Muscle of arm (tissue), 14 donors: ENCODE results near the gene TNFRSF1A. TPM values are rescaled to one million over a fixed set of nuclear protein-coding genes. Genes with fewer than 3 reads are reported as not detected.

Experiments
- DNase-seq: peaks from one replicate; pipeline ENCODE4 v3.0.0-alpha.2; 2013
- long read RNA-seq, 11 donors: transcript quantifications; one replicate each; lab custom pipeline, GENCODE V29; 2026
- polyA plus RNA-seq, 12 donors: library from polyadenylated mRNA; unstranded; fragments of 120-200 nt; gene quantifications; one replicate each; pipeline ENCODE4 v1.2.1, GENCODE V29; 2013; ENCODE audit not compliant: insufficient read length in 12 of 12

The TNFRSF1A gene
- 100 to 1,000 TPM in 1 of 12 donors, 10 to 100 TPM in 10, not detected in 1; 58.7 to 132 (median 70.6) TPM for polyA plus RNA-seq
- long read RNA-seq, donor 1, transcript TNFRSF1A-201 (10 exons, 2,223 nt), result major isoform, 20 of 98 reads
- long read RNA-seq, donor 1, partial matches to known transcripts, result 71 of 98 reads
- long read RNA-seq, donor 1, other reads (novel, unspliced or antisense), result 0 of 98 reads
- long read RNA-seq, donor 2, transcript TNFRSF1A-201 (10 exons, 2,223 nt), result major isoform, 17 of 20 reads
- long read RNA-seq, donor 2, partial matches to known transcripts, result 0 of 20 reads
- long read RNA-seq, donor 2, other reads (novel, unspliced or antisense), result 0 of 20 reads
- long read RNA-seq, donor 3, transcript TNFRSF1A-201 (10 exons, 2,223 nt), result major isoform, 8 of 9 reads
- long read RNA-seq, donor 3, partial matches to known transcripts, result 0 of 9 reads
- long read RNA-seq, donor 3, other reads (novel, unspliced or antisense), result 0 of 9 reads
- long read RNA-seq, donor 4, partial matches to known transcripts, result 0 of 2 reads
- long read RNA-seq, donor 4, other reads (novel, unspliced or antisense), result 0 of 2 reads
- long read RNA-seq, donor 5, result 0 reads
- long read RNA-seq, donor 6, transcript TNFRSF1A-201 (10 exons, 2,223 nt), result major isoform, 5 of 7 reads
- long read RNA-seq, donor 6, partial matches to known transcripts, result 0 of 7 reads
- long read RNA-seq, donor 6, other reads (novel, unspliced or antisense), result 0 of 7 reads
- long read RNA-seq, donor 7, partial matches to known transcripts, result 0 of 4 reads
- long read RNA-seq, donor 7, other reads (novel, unspliced or antisense), result 0 of 4 reads
- long read RNA-seq, donor 8, transcript TNFRSF1A-201 (10 exons, 2,223 nt), result major isoform, 14 of 21 reads
- long read RNA-seq, donor 8, partial matches to known transcripts, result 7 of 21 reads
- long read RNA-seq, donor 8, other reads (novel, unspliced or antisense), result 0 of 21 reads
- long read RNA-seq, donor 9, partial matches to known transcripts, result 0 of 6 reads
- long read RNA-seq, donor 9, other reads (novel, unspliced or antisense), result 0 of 6 reads
- long read RNA-seq, donor 10, transcript TNFRSF1A-201 (10 exons, 2,223 nt), result major isoform, 9 of 23 reads
- long read RNA-seq, donor 10, partial matches to known transcripts, result 10 of 23 reads
- long read RNA-seq, donor 10, other reads (novel, unspliced or antisense), result 0 of 23 reads
- long read RNA-seq, donor 11, transcript TNFRSF1A-201 (10 exons, 2,223 nt), result major isoform, 9 of 18 reads
- long read RNA-seq, donor 11, partial matches to known transcripts, result 5 of 18 reads
- long read RNA-seq, donor 11, other reads (novel, unspliced or antisense), result 0 of 18 reads

DNA sequence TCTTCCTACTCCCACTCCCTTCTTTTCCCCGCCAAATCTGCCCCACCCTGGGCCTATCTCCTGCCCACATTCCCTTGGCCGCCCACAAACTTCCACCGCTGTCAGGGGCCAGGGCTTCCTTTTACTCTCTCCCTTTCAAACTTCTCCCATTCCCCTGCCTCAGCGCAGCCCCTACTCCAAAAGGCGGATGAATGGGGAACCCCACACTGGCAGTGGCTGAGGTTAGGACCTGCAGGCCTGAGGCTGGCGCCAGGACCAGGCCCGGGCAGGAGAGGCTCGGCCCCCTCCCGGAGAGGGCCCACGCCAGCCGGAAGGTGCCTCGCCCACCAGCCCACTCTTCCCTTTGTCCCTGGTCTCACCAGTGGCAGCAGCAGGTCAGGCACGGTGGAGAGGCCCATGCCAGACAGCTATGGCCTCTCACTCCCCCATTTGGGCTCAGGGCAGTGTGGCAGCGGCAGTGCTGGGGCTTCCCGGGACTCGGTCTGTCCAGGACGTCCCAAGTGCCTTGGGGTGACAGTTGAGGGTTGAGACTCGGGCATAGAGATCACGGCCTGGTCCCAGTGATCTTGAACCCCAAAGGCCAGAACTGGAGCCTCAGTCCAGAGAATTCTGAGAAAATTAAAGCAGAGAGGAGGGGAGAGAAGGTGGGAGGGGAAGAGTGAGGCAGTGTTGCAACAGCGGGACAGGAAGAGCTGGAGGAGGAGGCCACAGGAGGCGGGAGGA lies at the start of gene TNFRSF1A:
TNFRSF1A (minus strand) TSS at position 660 of the 723 bp plus-strand sequence; CDS start at position 398, 262 bp downstream.
- peak; percentile 84 for DNase-seq

DNA sequence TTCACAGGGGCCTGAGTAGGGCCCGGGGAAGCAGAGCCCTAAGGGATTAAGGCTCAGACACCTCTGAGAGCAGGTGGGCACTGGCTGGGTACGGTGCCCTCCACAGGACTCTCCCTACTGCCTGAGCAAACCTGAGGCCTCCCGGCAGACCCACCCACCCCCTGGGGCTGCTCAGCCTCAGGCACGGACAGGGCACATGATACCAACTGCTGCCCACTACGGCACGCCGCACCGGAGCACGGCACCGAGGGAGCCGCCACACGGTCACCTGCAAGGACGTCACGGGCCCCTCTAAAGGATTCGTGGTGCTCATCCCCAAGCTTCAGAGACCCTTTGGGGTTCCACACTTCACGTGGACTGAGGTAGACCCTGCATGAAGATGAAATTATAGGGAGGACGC lies 49.1 kb upstream of the TNFRSF1A start:
- no peak for DNase-seq

DNA sequence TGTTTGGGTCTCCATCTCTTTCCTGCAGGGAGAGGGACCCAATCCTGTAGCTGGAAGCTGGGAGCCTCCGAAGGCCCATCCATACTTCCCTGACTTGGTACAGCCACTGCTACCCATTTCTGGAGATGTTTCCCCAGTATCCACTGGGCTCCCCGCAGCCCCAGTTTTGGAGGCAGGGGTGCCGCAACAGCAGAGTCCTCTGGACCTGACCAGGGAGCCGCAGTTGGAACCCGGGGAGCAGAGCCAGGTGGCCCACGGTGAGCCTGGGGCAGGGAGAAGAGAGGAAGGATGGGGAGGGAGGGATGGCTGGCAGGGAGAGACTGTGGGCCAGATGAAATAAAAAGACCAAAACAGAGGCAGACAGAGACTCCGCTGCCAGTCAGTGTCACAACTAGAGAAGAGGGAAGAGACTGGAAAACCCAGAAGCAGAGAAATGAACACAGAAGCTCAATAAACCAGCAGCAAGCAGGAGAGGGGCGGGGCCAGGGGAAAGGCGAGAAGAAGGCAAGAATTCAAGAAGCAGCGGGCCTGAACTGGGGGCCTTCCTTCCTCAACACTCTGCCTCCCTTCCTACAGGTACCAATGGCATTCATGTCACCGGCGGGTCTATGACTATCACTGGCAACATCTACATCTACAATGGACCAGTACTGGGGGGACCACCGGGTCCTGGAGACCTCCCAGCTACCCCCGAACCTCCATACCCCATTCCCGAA lies 48.4 kb upstream of the TNFRSF1A start:
- DNase-seq, result no peak

DNA sequence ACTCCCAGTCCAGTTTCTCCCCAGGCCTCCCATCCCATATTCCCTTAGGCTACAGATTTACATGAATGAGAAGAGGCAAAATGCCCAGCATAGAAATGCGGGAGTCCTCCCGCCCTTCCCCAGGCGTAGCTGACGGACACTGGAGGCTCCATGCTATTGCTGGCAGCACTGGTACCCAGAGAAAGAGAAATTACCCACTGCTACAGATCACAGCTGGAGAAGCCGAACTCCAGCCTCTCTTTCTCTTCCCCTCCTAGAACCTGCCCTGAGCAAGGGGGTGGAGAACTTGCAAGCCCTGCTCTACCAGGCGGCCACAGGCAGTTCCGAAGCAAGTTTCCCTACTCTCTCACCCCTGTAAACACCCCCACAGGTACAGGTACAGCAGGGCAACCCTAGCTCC lies 45.7 kb upstream of the TNFRSF1A start:
- no peak for DNase-seq

DNA sequence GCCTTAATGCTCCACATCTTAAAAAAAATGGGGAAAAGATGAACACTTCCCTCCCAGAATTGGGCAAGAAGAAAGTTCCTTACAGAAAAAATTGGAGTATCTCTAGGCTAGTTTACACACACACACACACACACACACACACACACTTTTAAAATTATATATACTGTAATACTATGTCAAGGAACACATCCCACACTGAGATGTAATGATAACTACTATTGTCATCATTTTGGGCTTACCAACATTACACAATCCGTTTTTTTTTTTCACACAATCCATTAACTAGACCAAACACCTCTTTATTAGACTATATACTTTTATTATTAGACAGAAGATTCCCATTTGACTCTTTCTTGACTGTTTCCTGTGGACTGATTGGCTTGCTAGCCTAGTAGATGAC lies 44.6 kb upstream of the TNFRSF1A start:
- no peak for DNase-seq

DNA sequence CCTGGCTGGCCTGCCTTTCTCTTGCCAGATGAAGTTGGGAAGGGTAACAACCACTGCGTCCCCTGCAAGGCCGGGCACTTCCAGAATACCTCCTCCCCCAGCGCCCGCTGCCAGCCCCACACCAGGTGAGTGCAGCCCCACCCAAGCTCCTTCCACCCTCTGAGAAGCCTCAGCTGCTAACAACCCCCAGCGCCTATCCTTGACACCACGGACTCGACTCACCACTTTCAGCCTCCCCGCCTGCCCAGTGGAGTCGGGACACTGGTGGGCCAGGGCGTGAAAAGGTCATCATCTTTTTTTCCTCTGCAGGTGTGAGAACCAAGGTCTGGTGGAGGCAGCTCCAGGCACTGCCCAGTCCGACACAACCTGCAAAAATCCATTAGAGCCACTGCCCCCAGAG lies 44.2 kb upstream of the TNFRSF1A start:
- DNase-seq, result no peak

DNA sequence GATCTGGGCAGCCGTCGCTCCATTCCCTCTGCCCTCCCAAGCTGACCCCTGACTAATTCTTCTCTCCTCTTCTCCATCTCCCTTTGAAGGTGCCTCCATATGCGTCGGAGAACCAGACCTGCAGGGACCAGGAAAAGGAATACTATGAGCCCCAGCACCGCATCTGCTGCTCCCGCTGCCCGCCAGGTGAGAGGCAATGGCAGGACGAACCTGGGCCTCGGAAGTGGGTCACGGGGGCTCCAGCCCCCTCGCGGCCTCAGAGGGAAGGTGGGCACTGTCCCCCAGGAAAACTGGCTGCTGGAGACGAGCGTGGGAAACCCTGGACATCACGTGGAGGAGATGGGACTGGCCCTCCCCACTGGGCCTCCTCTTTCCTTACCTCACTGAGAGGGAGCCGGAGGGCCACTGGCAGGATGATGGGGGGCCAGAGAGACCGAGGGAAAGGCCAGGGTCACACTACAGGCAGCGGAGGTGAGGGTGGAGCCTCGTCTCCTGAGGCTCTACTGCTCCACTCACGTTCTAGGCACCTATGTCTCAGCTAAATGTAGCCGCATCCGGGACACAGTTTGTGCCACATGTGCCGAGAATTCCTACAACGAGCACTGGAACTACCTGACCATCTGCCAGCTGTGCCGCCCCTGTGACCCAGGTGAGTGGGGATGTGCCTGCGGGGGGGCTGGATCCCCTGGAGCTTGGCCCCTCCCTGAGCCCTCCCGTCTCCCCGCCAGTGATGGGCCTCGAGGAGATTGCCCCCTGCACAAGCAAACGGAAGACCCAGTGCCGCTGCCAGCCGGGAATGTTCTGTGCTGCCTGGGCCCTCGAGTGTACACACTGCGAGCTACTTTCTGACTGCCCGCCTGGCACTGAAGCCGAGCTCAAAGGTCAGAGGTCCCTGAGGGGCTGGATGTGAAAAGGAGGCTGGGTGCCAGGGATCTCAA lies 42.9 kb upstream of the TNFRSF1A start:
- DNase-seq, result no peak

DNA sequence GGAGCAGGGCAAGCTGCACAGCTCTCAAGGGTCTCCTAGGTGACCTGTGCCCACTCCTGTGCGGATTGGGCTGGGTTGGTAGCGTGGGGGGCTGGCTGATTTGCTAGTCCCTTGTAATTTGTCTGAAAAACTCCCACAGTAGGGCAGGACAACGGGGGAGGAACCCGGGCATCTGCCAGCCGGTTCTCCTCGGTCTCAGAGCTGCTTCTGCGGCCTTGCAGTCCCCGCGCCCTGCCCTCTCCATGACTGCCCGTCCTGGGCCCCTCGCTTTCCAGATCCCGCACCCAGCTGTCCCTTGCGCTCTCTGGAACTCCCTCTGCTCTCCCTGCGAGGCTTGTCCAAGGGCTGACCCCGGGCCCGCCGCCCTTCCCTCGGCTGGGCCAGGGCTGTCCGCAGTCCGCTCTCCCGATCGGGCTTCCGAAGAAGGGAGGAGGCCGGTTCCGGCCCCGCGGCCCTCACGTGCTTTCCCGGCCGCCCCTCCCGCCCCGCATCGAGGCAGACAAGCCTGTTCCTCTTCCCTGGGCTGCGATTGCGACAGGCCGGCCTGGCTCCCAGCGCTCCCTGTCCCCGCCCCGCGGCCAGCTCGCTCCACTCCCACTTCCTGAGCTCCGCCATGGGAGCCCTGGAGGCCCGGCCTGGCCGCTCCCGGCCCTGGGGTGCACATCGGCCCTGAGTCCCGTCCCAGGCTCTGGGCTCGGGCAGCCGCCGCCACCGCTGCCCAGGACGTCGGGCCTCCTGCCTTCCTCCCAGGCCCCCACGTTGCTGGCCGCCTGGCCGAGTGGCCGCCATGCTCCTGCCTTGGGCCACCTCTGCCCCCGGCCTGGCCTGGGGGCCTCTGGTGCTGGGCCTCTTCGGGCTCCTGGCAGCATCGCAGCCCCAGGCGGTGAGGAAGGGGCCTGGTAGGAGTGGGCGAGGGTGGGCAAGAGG lies 42.0 kb upstream of the TNFRSF1A start, which contains the start of gene LTBR:
LTBR (plus strand) TSS at position 591 of the 927 bp plus-strand sequence; CDS start at position 788, 197 bp downstream.
- DNase-seq, result peak; percentile 91

DNA sequence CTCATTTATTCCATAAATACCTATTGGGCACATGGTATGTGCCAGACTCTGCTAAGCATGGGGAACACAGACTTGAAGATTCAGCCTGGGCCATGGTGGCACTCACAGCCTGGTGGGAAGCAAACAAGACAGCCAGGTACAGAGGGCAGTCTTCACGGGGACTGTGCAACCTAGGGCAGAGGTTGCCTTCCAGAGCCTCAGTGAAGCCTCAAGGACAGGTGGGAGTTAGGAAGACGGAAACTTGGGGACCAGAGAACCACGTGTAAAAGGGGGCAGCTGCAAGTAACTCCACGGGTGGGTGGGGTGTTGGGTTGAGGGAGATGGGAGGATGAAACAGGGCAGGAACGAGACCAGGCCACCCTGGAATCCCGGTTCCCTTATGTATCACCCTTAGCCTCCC lies 41.1 kb upstream of the TNFRSF1A start:
- DNase-seq, result no peak

DNA sequence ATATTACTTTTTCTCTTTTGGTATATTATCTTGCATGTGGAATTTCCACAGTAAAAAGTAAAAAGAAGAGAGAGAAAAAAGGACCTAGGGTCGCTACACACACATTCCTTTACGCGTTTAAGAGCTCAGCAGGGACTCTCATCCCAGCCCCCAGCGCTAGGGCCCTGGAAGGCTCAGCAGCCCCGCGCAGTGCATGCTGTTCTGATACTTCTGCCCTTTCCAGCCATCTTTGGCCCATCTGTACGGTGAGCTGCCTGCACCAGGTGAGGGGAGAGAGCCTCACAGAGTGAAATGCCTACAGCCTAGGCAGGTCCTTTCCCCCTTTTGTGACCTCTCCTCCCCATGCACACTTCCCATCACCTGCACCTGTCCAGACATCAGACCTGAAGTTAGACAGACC lies 40.5 kb upstream of the TNFRSF1A start:
- no peak for DNase-seq

DNA sequence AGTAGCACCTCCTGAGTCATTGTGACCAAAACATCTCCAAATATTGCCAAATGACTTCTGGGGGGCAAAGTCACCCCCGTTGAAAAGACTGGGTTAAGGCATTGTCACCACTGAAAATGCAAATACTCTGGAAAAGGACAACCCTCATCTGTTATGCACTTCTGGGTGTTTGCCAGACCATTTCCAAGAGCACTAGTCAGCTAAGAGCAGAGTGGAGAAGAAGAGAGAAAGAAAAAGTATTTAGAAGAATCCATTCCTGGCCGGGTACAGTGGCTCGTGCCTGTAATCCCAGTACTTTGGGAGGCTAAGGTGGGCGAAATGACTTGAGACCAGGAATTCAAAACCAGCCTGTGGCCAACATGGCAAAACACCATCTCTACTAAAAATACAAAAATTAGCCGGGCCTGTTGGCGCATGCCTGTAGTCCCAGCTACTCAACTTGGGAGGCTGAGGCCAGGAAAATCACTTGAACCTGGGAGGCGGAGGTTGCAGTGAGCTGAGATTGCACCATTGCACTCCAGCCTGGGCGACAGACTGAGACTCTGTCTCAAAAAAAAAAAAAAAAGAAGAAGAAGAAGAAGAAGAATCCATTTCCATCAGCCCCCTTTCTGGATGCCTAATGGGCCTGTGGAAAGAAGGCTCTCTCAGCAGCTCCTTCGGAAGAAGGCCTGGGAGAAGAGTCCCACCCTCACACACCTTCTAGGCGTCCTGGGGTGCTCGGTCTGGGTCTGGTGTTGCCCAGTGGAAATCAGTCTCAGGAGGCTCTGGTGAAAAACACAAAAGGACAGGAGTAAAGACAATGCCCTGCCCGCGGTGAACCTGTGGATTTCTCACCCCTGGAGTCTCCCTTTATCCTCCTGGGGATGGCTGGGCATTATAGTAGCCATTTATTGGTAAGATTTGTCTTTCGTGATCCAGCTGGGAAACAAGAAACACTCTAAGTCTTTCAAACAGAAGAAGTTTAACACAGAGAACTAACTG lies 38.6 kb upstream of the TNFRSF1A start:
- no peak for DNase-seq

DNA sequence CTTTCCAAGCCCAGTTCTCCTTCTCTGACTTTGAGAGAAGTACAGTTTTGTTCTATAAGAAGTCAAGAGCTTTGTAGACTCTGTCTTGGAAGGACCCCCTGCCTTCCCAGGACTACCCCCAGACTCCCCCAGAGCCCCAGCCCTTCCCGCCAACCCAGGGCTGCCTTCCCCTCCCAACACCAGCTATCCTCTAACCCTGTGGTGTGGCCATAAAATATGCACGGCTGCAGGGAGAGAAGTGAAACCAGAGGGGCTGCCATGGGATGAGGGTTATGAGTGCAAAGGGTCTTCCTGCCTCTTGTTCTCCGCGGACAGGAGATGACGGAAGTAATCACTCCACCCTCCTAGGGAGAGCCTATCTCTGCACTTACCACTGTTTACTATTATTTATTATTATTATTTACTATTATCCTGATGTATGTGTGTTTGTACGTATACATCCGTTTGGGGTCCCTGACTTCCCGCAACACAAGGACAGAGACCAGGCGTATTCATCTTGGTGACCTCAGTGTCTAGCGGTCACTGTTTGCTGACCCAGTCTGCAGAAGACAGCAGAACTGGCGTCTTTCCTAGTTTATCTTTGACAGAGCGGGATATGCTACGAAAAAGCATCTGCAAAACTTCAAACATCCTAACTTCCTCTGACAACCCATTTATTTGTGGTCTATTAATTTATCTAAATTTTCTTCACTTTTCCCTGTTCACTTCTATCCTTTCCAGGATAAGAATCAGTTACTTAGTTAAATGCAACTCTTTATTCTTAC lies 37.0 kb upstream of the TNFRSF1A start:
- no peak for DNase-seq

DNA sequence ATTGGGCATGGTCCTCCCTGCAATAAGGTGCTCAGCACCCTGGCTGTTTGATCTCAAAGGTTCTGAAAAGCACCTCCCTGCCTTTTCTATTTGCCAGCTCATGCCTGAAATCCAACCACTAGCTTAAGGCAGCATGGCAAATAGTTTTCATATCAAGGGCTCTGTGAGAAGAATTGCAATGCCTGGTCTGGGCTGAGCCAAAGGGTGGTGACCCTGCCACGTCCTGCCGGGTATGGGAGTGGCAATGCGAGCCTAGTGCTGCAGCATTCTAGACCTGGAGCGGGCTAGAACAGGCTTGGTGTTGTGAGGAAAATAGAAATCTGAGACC lies 35.8 kb upstream of the TNFRSF1A start:
- DNase-seq, result no peak

DNA sequence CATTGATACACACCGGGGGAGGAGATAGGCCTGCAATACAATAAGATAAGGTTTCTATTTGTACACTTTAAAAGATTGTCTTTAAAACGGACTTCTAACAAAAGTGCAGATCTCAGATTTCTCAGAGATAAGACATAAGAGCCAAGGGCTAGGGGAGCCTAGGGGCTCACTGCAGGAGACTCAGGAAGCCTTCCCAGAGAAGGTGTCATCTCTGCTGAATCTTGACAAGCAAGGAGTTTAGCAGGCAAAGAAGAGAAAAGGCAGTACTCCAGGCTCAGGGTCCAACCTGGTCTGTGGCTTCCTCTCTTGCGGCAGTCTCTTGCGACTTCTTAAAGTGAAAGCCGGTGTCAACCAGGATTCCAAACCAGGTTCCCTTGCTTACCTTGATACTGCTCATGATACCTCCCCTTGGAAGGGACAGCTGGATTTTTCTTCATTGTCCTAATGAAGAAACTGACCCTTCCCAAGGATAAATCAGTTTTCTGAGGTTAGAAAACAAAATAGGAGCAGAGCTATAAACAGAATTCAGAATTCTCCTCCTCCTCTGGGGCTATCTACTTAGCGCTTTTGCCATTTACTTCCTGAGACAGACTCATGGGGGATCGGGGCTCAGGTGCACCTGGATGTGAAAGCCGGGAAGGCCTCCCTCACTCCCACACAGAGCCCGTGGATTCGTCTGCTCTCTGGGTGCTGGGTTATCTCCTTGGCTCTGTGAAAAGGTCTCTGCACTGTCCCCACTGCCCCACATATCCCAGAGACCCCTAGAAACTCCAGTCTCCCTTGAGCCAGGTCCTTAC lies 35.2 kb upstream of the TNFRSF1A start:
- no peak for DNase-seq
